Adipocyte (in vitro differentiated cells): Measurements from ENCODE around the gene EYA2.

ENCODE experiments used
- DNase-seq: peaks from one replicate; pipeline ENCODE4 v3.0.0-alpha.2; 2015; ENCODE audit warnings: low read depth
- H3K27me3 ChIP-seq: replicated peaks from 2 replicates; pipeline ENCODE4 v1.7.0; 2013; ENCODE audit warnings: mild to moderate bottlenecking, low read length, moderate library complexity; ENCODE audit not compliant: control insufficient read depth, insufficient read depth
- H3K36me3 ChIP-seq: 2 replicates; pipeline ENCODE4 v1.7.0; 2013; ENCODE audit warnings: low read length, mild to moderate bottlenecking, moderate library complexity; ENCODE audit not compliant: control insufficient read depth, insufficient read depth, severe bottlenecking
- H3K4me1 ChIP-seq: 2 replicates; pipeline ENCODE4 v1.7.0; 2013; ENCODE audit warnings: mild to moderate bottlenecking, low read length, moderate library complexity; ENCODE audit not compliant: control insufficient read depth, insufficient read depth
- H3K4me3 ChIP-seq: 2 replicates; pipeline ENCODE4 v1.7.0; 2013; ENCODE audit warnings: mild to moderate bottlenecking, low read length, moderate library complexity
- H3K9ac ChIP-seq: 2 replicates; pipeline ENCODE4 v1.7.0; 2013; ENCODE audit warnings: mild to moderate bottlenecking, low read length, moderate library complexity
- H3K9me3 ChIP-seq: 2 replicates; pipeline ENCODE4 v1.7.0; 2013; ENCODE audit warnings: mild to moderate bottlenecking, low read length, moderate library complexity; ENCODE audit not compliant: control insufficient read depth

Gene EYA2

GRCh38 chr20:46997187-46997586 is 102.5 kb downstream of the EYA2 start:
- DNase-seq: no peak
- Histone ChIP-seq H3K4me3 (no peak overlapping the region), H3K27me3 (peaks cover 12% of the 10 kb centered on the region), H3K4me1 (peaks cover 4% of the 10 kb centered on the region), H3K9me3 (peaks cover 4% of the 10 kb centered on the region), H3K36me3 (no peaks in the 10 kb centered on the region), H3K9ac (no peak overlapping the region)

- Histone ChIP-seq H3K9ac (no peak overlapping the region), H3K36me3 (no peaks in the 10 kb centered on the region), H3K27me3 (peaks cover 12% of the 10 kb centered on the region), H3K4me3 (no peak overlapping the region), H3K4me1 (peaks cover 4% of the 10 kb centered on the region), H3K9me3 (peaks cover 4% of the 10 kb centered on the region)
- DNase-seq: no peak
Measured at GRCh38 chr20:46998477-46999240, 104.0 kb downstream of the EYA2 start.

GRCh38 chr20:46999801-47000465 is 105.3 kb downstream of the EYA2 start:
- DNase-seq: no peak
- peaks cover 7% of the 10 kb centered on the region for H3K36me3 ChIP-seq
- H3K9ac ChIP-seq: no peak overlapping the region
- no peak overlapping the region for H3K4me3 ChIP-seq
- peaks cover 9% of the 10 kb centered on the region for H3K9me3 ChIP-seq
- peaks cover 12% of the 10 kb centered on the region for H3K27me3 ChIP-seq
- H3K4me1 ChIP-seq: peaks cover 4% of the 10 kb centered on the region

- Histone ChIP-seq H3K27me3 (peaks cover 11% of the 10 kb centered on the region), H3K9ac (no peak overlapping the region), H3K4me1 (no peaks in the 10 kb centered on the region), H3K36me3 (peaks cover 22% of the 10 kb centered on the region), H3K4me3 (no peak overlapping the region), H3K9me3 (peaks cover 9% of the 10 kb centered on the region)
- no peak for DNase-seq
Measured at GRCh38 chr20:47003223-47003622, 108.6 kb downstream of the EYA2 start.

GRCh38 chr20:47004179-47004578 is 109.5 kb downstream of the EYA2 start:
- Histone ChIP-seq H3K27me3 (peaks cover 5% of the 10 kb centered on the region), H3K9ac (no peak overlapping the region), H3K4me1 (no peaks in the 10 kb centered on the region), H3K36me3 (peaks cover 22% of the 10 kb centered on the region), H3K9me3 (peaks cover 9% of the 10 kb centered on the region), H3K4me3 (no peak overlapping the region)
- DNase-seq: no peak

- DNase-seq: no peak
- no peaks in the 10 kb centered on the region for H3K4me1 ChIP-seq
- no peak overlapping the region for H3K4me3 ChIP-seq
- peaks cover 8% of the 10 kb centered on the region for H3K27me3 ChIP-seq
- peaks cover 22% of the 10 kb centered on the region for H3K36me3 ChIP-seq
- no peak overlapping the region for H3K9ac ChIP-seq
- H3K9me3 ChIP-seq: peaks cover 5% of the 10 kb centered on the region
Measured at GRCh38 chr20:47007826-47008655, 113.4 kb downstream of the EYA2 start.

GRCh38 chr20:47008842-47009518 is 114.3 kb downstream of the EYA2 start:
- Histone ChIP-seq H3K27me3 (peaks cover 8% of the 10 kb centered on the region), H3K4me3 (no peak overlapping the region), H3K4me1 (peaks cover 4% of the 10 kb centered on the region)

GRCh38 chr20:47009784-47010183 is 115.1 kb downstream of the EYA2 start:
- Histone ChIP-seq H3K36me3 (peaks cover 15% of the 10 kb centered on the region), H3K9me3 (no peaks in the 10 kb centered on the region), H3K4me3 (no peak overlapping the region), H3K27me3 (peaks cover 8% of the 10 kb centered on the region), H3K4me1 (peaks cover 4% of the 10 kb centered on the region), H3K9ac (no peak overlapping the region)
- DNase-seq: no peak

More at GRCh38 chr20:47008842-47009518, 114.3 kb downstream of the EYA2 start:
- no peak for DNase-seq
- Histone ChIP-seq H3K9me3 (peaks cover 5% of the 10 kb centered on the region), H3K9ac (no peak overlapping the region), H3K36me3 (peaks cover 22% of the 10 kb centered on the region)

GRCh38 chr20:47011984-47012383 is 117.3 kb downstream of the EYA2 start:
- H3K4me1 ChIP-seq: peaks cover 4% of the 10 kb centered on the region
- H3K27me3 ChIP-seq: peaks cover 8% of the 10 kb centered on the region
- H3K9ac ChIP-seq: no peak overlapping the region
- H3K4me3 ChIP-seq: no peak overlapping the region
- no peak for DNase-seq
- no peaks in the 10 kb centered on the region for H3K9me3 ChIP-seq
- peaks cover 3% of the 10 kb centered on the region for H3K36me3 ChIP-seq

- no peak overlapping the region for H3K4me3 ChIP-seq
- no peak for DNase-seq
- no peaks in the 10 kb centered on the region for H3K9me3 ChIP-seq
- H3K4me1 ChIP-seq: peaks cover 4% of the 10 kb centered on the region
- peaks cover 8% of the 10 kb centered on the region for H3K27me3 ChIP-seq
- no peak overlapping the region for H3K9ac ChIP-seq
- H3K36me3 ChIP-seq: peaks cover 3% of the 10 kb centered on the region
Measured at GRCh38 chr20:47013606-47014005, 119.0 kb downstream of the EYA2 start.
